GM23248 (cell line): ENCODE data around the gene TEAD1.

Experiments
- EZH2 ChIP-seq: fragments of 200-600 bp; sonication (generic); IDR thresholded peaks from 2 replicates; pipeline ENCODE4 v1.6.1; 2018; ENCODE audit warnings: antibody characterized with exemption, mild to moderate bottlenecking; ENCODE audit not compliant: insufficient read depth, poor library complexity, severe bottlenecking
- EZH2phosphoT487 ChIP-seq: fragments of 200-600 bp; sonication (generic); IDR thresholded peaks from 2 replicates; pipeline ENCODE4 v1.6.1; 2018; ENCODE audit warnings: antibody characterized with exemption, moderate library complexity, mild to moderate bottlenecking, low read depth; ENCODE audit not compliant: insufficient read depth

DNA sequence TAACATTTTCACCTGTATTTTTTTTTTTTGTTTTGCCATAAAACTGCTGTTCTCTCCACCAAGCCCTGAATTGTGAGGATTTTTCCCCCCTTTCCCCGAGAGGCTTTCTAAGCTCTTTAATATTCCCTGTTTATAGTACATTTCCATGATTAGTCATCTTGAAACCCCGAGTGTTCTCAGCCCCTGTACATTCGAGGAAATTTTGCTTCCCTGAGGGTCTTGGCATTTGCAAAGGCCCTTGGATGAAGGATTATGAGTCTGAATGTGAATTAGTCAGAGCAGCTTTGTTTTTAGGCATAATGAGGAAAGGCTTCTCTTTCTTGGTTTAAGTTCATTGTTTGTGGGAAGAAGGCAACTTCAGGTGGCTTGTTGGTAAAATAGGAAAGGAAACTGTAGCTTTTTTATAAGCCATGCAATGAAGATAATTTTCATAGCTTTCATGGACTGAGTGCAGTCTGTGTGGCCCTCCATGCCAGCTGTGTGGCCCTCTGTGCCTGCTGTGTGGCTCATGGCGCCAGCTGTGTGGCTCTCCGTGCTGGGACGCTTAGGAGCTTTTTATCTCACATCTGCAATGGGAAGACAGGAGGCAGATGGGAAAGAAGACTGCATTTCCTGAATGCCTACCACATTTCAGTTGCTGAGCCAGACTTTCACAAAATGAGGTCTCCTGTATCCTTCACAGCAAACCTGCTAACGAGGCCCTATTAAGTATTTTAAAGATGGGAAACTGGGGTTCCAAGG is 129.0 kb downstream of the TEAD1 start:
- TF ChIP-seq EZH2 (no peak), EZH2phosphoT487 (no peak)
